Gastrocnemius medialis (tissue), 4 donors: ENCODE results near the gene CYGB. TPM values are rescaled to one million over a fixed set of nuclear protein-coding genes. Genes with fewer than 3 reads are reported as not detected.
A peak's percentile ranks its signal among the peaks of the same experiment; 100 is the strongest.

Experiments used
- ATAC-seq, 2 donors: fragments of 150-250 bp; one replicate each; pipeline ENCODE4 v1.9.1; 2016
- DNase-seq, 2 donors: peaks; one replicate each; pipeline ENCODE4 v3.0.0-alpha.2; 2019
- H3K27ac ChIP-seq, 4 donors: fragments of 200-600 bp; sonication (generic); 1 replicate in 1 of 4; 2 replicates in 3 of 4; pipeline ENCODE4 v1.5.1; 2016 to 2018; ENCODE audit warnings: mild to moderate bottlenecking in 2 of 4, moderate library complexity in 1 of 4
- H3K27me3 ChIP-seq, 3 donors: fragments of 200-600 bp; sonication (generic) in 2 of 3; 1 replicate in 1 of 3; 2 replicates in 2 of 3; pipeline versions ENCODE4 v1.5.1 to v1.6.0; 2016 to 2019; ENCODE audit warnings: mild to moderate bottlenecking in 1 of 3, moderate library complexity in 1 of 3
- H3K36me3 ChIP-seq, 2 donors: fragments of 200-600 bp; sonication (generic) in 1 of 2; one replicate each; pipeline ENCODE4 v1.5.1; 2017 to 2018
- H3K4me1 ChIP-seq, 2 donors: fragments of 200-600 bp; sonication (generic) in 1 of 2; one replicate each; pipeline ENCODE4 v1.5.1; 2016 to 2017; ENCODE audit warnings: mild to moderate bottlenecking in 2 of 2
- H3K4me3 ChIP-seq, 4 donors: fragments of 200-600 bp; sonication (generic) in 3 of 4; 1 replicate in 1 of 4; 2 replicates in 3 of 4; pipeline ENCODE4 v1.5.1; 2016 to 2019; ENCODE audit warnings: mild to moderate bottlenecking in 2 of 4
- H3K9me3 ChIP-seq, 3 donors: fragments of 200-600 bp; sonication (generic) in 2 of 3; 1 replicate in 1 of 3; 2 replicates in 2 of 3; pipeline ENCODE4 v1.5.1; 2016 to 2019
- CTCF ChIP-seq, 5 experiments: fragments of 450-650 bp in 3 of 5; fragments of 200-600 bp in 2 of 5; sonication (generic) in 2 of 5; IDR thresholded peaks in 4 of 5; conservative IDR thresholded peaks in 1 of 5; 1 replicate in 4 of 5; 2 replicates in 1 of 5; pipeline ENCODE4 v1.5.1; 2016 to 2019; ENCODE audit warnings: antibody characterized with exemption in 5 of 5, mild to moderate bottlenecking in 3 of 5, moderate library complexity in 3 of 5
- POLR2A ChIP-seq, 2 donors: fragments of 450-650 bp; IDR thresholded peaks; one replicate each; pipeline ENCODE4 v1.6.1; 2017; ENCODE audit warnings: antibody characterized with exemption in 2 of 2, mild to moderate bottlenecking in 2 of 2, moderate library complexity in 2 of 2
- in situ Hi-C, 4 donors: fragments of 200-750 bp; cut with MboI; loops; one replicate each; pipeline versions ENCODE4 v1.15.0 to v1.8.0; 2017; ENCODE audit warnings: low sequenced_read_pairs in 4 of 4
- intact Hi-C: fragments of 100-400 bp; cut with DNase I; formaldehyde crosslinking; loops from one replicate; pipeline ENCODE4 v1.15.1; 2023; ENCODE audit warnings: low total_unique reads
- total RNA-seq, 4 donors: library from RNA; depleted of rRNA; stranded (reverse); fragments of >200 nt; gene quantifications; one replicate each; pipeline versions ENCODE4 v1.1.0 to v1.2.3, GENCODE V29; 2016

CYGB gene
- total RNA-seq, 4 donors from 2014 or later = 8.1 to 19.7 (median 10.6) TPM

DNA sequence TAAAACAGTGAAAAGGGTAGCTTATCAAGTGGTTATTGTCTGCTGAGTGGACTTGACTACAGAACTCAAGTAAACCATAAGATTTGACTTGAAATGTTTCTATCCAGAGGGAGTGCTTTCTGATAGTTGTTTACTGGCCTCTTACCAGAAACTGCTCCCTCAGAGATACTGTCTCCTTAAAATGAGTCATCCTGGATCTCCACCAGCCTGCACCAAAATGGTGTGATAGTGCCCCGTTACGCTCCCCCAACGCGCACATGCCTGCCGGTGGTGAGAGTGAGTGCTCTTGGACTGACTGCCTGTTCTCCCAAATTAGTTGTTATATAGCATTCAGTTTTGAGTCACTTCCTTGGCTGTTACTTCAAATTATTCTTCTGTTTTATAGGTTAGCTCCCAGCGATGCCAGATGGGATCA is 25.2 kb upstream of the CYGB start:
- intact Hi-C loops (no loop called here), in situ Hi-C loops (loop anchor here in 1 of 4 donors (25.0 kb wide), 1 partner anchor 150 kb away; the partner anchor contains the start of gene MXRA7)
- Histone ChIP-seq H3K4me3 (peak overlapping the region in 1 of 4 donors; percentile 11), H3K9me3 (no peaks in the 10 kb centered on the region), H3K4me1 (peaks cover 48 to 54% of the 10 kb centered on the region in 2 donors), H3K36me3 (peaks cover 0 to 30% of the 10 kb centered on the region in 2 donors), H3K27ac (peak overlapping the region; percentile 77 to 97 (median 94)), H3K27me3 (no peaks in the 10 kb centered on the region)
- DNase-seq = peak; percentile 54 to 70
- ATAC-seq = peak; percentile 74 to 78
- TF ChIP-seq POLR2A (IDR thresholded peaks at IDR 0.05) (no peak), CTCF (IDR thresholded peaks at IDR 0.05 in 4 of 5, conservative IDR thresholded peaks at IDR 0.05 in 1 of 5) (no peak)

GRCh38 chr17:76561799-76562268 is 24.3 kb upstream of the CYGB start:
- H3K4me1 ChIP-seq = peaks cover 42 to 45% of the 10 kb centered on the region in 2 donors
- H3K36me3 ChIP-seq = peaks cover 0 to 30% of the 10 kb centered on the region in 2 donors
- intact Hi-C loops = no loop called here
- no peaks in the 10 kb centered on the region for H3K27me3 ChIP-seq
- no peak for ATAC-seq
- H3K4me3 ChIP-seq = peak overlapping the region in 1 of 4 donors; percentile 34
- TF ChIP-seq POLR2A (IDR thresholded peaks at IDR 0.05) (no peak), CTCF (IDR thresholded peaks at IDR 0.05 in 4 of 5, conservative IDR thresholded peaks at IDR 0.05 in 1 of 5) (no peak)
- DNase-seq = no peak
- no peaks in the 10 kb centered on the region for H3K9me3 ChIP-seq
- in situ Hi-C loops = loop anchor here in 1 of 4 donors (25.0 kb wide), 1 partner anchor 150 kb away; the partner anchor contains the start of gene MXRA7
- peak overlapping the region; percentile 89 to 97 (median 94) for H3K27ac ChIP-seq

DNA sequence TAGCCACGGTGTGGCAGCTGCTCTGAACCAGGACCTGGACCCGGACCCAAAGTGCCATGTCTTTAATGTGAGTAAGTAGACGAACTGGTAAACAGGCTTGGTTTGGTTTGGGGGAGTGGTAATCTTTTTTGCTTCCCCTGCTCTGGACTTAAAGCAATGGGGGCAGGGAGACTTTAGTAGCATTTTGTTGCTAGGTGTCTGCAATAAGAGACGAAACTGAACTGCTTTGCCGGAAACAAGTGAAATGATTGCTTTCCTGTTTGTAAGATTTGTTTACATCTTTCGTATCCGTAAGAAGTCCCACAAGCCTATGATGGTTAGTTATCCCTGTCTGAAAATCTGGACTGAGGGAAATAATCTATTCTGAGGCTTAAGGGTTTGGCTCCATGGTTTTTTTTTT is 23.8 kb upstream of the CYGB start:
- ATAC-seq (no peak), DNase-seq (no peak)
- no peaks in the 10 kb centered on the region for H3K9me3 ChIP-seq
- peak overlapping the region in 1 of 4 donors; percentile 15 for H3K4me3 ChIP-seq
- intact Hi-C loops (no loop called here), in situ Hi-C loops (loop anchor here in 1 of 4 donors (25.0 kb wide), 1 partner anchor 151 kb away; the partner anchor contains the start of gene MXRA7)
- peaks cover 41 to 45% of the 10 kb centered on the region in 2 donors for H3K4me1 ChIP-seq
- no peaks in the 10 kb centered on the region for H3K27me3 ChIP-seq
- TF ChIP-seq CTCF (IDR thresholded peaks at IDR 0.05 in 4 of 5, conservative IDR thresholded peaks at IDR 0.05 in 1 of 5) (no peak), POLR2A (IDR thresholded peaks at IDR 0.05) (no peak)
- peak overlapping the region; percentile 89 to 97 (median 94) for H3K27ac ChIP-seq
- H3K36me3 ChIP-seq = peaks cover 0 to 28% of the 10 kb centered on the region in 2 donors

DNA sequence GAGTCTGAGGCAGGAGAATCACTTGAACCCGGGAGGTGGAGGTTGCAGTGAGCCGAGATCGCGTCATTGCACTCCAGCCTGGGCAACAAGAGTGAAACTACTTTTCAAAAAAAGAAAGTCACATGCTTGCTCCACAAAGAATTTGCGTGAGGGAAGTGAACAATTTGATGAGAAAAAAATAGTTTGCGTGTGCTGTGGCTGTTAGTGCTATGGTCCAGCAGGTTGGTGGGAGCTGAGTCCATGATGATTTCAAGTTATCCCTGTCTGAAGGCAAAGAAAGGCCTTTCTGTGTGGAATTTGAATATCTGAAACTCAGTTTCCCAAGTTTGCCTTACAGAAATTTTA is 23.3 kb upstream of the CYGB start:
- Histone ChIP-seq H3K36me3 (peaks cover 0 to 23% of the 10 kb centered on the region in 2 donors), H3K4me3 (peak overlapping the region in 1 of 4 donors; percentile 15), H3K27me3 (no peaks in the 10 kb centered on the region), H3K4me1 (peaks cover 41 to 46% of the 10 kb centered on the region in 2 donors), H3K27ac (peak overlapping the region; percentile 89 to 97 (median 94)), H3K9me3 (no peaks in the 10 kb centered on the region)
- in situ Hi-C loops = loop anchor here in 1 of 4 donors (25.0 kb wide), 1 partner anchor 151 kb away; the partner anchor contains the start of gene MXRA7
- intact Hi-C loops = no loop called here
- no peak for TF ChIP-seq CTCF (IDR thresholded peaks at IDR 0.05 in 4 of 5, conservative IDR thresholded peaks at IDR 0.05 in 1 of 5)
- no peak for TF ChIP-seq POLR2A (IDR thresholded peaks at IDR 0.05)
- ATAC-seq (no peak), DNase-seq (no peak)
